ENCODE results near the gene PPARGC1A.

The PPARGC1A gene

DNA sequence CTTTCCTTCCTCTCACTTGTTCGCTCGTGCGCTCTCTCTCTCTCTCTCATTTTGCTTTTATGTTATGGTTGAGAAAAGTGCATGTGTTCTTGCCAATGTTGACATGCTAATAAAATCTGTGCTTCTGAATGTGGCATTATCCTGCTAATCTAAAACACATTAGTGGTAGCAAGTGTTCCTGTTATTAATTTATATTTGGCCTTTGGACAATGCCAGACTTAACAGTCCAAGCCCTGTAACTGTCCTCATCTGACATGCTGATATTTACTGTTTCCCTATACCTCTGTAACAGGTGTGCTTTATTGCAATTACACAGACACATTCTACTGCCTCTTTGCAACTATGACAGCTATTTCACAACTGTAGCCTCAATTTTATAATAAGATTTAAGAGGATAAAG, 2.7 kb downstream of the PPARGC1A start:
- no peaks in the 10 kb centered on the region for H3K9me3 ChIP-seq (ENCODE audit: control insufficient read depth, low read length)
- H3K4me1 ChIP-seq (ENCODE audit: control insufficient read depth, insufficient read depth, low read length) = peaks cover 8% of the 10 kb centered on the region
- H3K27me3 ChIP-seq (ENCODE audit: control insufficient read depth, insufficient read depth, low read length) = no peaks in the 10 kb centered on the region
- H3K4me3 ChIP-seq (ENCODE audit: low read length) = no peak overlapping the region
- no peaks in the 10 kb centered on the region for H3K36me3 ChIP-seq (ENCODE audit: control insufficient read depth, insufficient read depth, low read length)
- H3K9ac ChIP-seq (ENCODE audit: low read length) = no peak overlapping the region

DNA sequence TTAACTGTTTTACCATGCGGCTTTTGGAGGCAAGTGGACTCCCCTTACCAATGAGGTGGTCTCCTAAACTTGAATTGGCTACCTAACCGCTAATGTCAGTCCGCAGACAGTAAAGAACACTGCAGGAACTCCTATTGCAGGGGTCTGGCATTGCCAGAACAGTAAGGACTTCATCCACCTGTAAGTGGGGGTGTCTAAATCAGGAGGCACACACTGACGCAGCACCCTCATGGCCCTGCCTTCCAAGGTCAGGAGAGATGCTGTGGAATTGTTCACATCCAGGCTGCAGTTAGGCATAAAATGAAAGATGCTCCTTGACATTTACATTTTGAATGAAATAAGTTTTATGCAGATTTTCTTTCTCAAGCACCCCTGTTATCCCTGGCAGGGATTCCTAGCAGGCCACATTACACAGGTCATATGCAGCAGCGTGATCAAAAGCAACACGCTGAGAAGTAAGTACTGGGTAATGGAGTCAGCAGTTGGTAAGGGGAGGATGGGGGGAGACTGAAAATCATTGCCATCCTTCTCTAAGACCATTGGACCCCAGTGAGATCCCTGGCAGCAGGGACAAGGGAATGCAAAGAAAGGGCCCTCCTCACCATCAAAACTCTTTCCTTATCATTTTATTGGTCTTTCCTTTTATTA, 3.8 kb downstream of the PPARGC1A start:
- Histone ChIP-seq H3K9ac (ENCODE audit: low read length) (no peak overlapping the region), H3K27me3 (ENCODE audit: control insufficient read depth, insufficient read depth, low read length) (no peaks in the 10 kb centered on the region), H3K9me3 (ENCODE audit: control insufficient read depth, low read length) (no peaks in the 10 kb centered on the region), H3K36me3 (ENCODE audit: control insufficient read depth, insufficient read depth, low read length) (no peaks in the 10 kb centered on the region), H3K4me3 (ENCODE audit: low read length) (no peak overlapping the region), H3K4me1 (ENCODE audit: control insufficient read depth, insufficient read depth, low read length) (peaks cover 8% of the 10 kb centered on the region)

DNA sequence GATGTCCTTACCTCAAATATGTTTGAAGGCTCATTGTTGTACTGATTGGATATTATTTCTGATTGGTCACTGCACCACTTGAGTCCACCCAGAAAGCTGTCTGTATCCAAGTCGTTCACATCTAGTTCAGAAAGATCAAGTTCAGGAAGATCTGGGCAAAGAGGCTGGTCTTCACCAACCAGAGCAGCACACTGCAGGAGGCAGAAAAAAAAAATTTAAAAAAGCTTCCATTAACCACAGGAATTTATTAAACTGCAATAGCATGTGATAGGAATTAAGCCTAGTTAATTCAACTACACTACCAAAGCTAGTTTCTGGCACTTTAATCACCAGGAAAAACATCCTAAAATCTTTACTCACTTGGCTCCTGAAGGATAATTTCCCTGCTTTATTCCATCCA, 5.1 kb downstream of the PPARGC1A start:
- no peak overlapping the region for H3K4me3 ChIP-seq (ENCODE audit: low read length)
- H3K9ac ChIP-seq (ENCODE audit: low read length) = no peak overlapping the region
- H3K9me3 ChIP-seq (ENCODE audit: control insufficient read depth, low read length) = no peaks in the 10 kb centered on the region
- H3K4me1 ChIP-seq (ENCODE audit: control insufficient read depth, insufficient read depth, low read length) = peaks cover 5% of the 10 kb centered on the region
- no peaks in the 10 kb centered on the region for H3K27me3 ChIP-seq (ENCODE audit: control insufficient read depth, insufficient read depth, low read length)
- H3K36me3 ChIP-seq (ENCODE audit: control insufficient read depth, insufficient read depth, low read length) = no peaks in the 10 kb centered on the region

DNA sequence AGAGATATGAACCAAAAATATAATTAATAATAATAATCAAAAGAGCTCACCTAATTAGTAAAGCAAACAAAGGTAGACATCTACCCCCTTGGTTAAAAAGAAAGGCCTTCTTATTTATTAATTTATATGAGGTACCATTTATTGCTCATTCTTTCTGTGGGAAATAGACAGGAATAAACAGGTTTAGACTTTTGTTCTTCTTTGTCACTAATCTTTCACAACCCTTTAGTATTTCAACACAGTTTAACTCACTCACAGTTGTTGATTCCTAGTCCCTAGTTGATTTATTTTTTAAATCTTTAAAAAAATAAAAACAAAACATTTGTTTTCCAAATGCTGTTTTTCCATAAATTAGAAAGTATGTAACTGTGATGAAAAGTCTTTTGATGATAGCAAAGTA, 5.6 kb downstream of the PPARGC1A start:
- no peak overlapping the region for H3K9ac ChIP-seq (ENCODE audit: low read length)
- peaks cover under 1% of the 10 kb centered on the region for H3K4me1 ChIP-seq (ENCODE audit: control insufficient read depth, insufficient read depth, low read length)
- H3K36me3 ChIP-seq (ENCODE audit: control insufficient read depth, insufficient read depth, low read length) = no peaks in the 10 kb centered on the region
- H3K9me3 ChIP-seq (ENCODE audit: control insufficient read depth, low read length) = no peaks in the 10 kb centered on the region
- H3K27me3 ChIP-seq (ENCODE audit: control insufficient read depth, insufficient read depth, low read length) = no peaks in the 10 kb centered on the region
- no peak overlapping the region for H3K4me3 ChIP-seq (ENCODE audit: low read length)

DNA sequence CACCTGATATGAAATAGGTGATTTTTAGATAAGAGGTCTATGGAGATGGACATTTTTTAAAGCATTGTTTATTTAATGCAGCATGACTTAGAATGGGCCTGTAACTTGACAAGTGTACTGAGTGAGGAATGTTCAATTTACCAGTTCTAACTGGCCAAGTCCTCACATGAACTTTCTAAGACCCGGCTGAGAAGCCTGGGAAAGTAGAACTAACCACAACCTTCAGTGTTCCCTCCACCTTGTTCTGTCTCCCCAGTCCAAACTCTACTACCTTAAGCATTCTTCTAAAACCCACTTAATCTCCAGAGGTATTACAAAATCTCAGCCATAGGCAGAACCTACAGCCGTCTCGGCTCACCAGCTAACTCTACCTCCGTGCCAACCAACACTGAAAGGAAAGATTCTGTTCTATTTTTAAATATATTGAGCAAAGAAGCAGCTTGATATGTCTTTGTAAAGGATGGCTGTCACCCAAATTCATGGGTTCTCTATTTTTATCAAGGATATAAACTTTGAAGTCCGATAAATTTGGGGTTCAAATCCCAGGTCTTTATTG, 6.8 kb downstream of the PPARGC1A start:
- no peaks in the 10 kb centered on the region for H3K9me3 ChIP-seq (ENCODE audit: control insufficient read depth, low read length)
- no peaks in the 10 kb centered on the region for H3K27me3 ChIP-seq (ENCODE audit: control insufficient read depth, insufficient read depth, low read length)
- no peaks in the 10 kb centered on the region for H3K36me3 ChIP-seq (ENCODE audit: control insufficient read depth, insufficient read depth, low read length)
- H3K9ac ChIP-seq (ENCODE audit: low read length) = no peak overlapping the region
- H3K4me3 ChIP-seq (ENCODE audit: low read length) = no peak overlapping the region
- peaks cover 5% of the 10 kb centered on the region for H3K4me1 ChIP-seq (ENCODE audit: control insufficient read depth, insufficient read depth, low read length)

DNA sequence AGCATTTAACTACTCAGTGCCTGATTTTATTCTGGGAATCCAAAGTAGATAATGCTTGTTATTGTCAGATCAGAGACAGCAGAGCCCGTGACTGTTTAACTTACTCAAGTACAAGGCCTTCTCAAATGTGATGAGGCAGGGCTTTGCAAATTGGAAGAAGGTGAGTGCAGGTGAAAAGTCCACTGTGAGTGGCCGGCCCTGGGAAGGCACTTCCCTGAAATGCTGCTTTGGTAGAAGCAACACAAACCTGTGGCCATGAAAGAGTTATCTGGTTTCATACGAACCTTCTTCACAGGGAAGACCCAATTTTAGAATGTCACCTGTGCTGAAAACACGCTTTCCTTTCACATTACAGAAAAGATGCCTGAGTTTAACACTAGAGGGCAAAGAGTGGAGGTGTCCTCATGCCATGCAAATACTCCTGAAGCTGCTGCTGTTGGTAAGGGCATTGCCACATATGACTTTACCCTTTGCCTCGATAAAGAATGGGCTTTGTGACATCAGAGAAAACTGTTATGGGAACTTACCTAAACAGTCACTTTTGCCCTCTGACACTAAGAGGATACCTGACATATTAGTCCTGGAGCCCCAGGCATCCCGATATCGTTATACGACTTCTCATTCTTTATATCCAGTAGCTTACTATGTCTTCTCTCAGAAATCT, 8.0 kb downstream of the PPARGC1A start:
- Histone ChIP-seq H3K27me3 (ENCODE audit: control insufficient read depth, insufficient read depth, low read length) (no peaks in the 10 kb centered on the region), H3K4me3 (ENCODE audit: low read length) (no peak overlapping the region), H3K4me1 (ENCODE audit: control insufficient read depth, insufficient read depth, low read length) (peaks cover 11% of the 10 kb centered on the region), H3K9me3 (ENCODE audit: control insufficient read depth, low read length) (no peaks in the 10 kb centered on the region), H3K36me3 (ENCODE audit: control insufficient read depth, insufficient read depth, low read length) (no peaks in the 10 kb centered on the region), H3K9ac (ENCODE audit: low read length) (no peak overlapping the region)

DNA sequence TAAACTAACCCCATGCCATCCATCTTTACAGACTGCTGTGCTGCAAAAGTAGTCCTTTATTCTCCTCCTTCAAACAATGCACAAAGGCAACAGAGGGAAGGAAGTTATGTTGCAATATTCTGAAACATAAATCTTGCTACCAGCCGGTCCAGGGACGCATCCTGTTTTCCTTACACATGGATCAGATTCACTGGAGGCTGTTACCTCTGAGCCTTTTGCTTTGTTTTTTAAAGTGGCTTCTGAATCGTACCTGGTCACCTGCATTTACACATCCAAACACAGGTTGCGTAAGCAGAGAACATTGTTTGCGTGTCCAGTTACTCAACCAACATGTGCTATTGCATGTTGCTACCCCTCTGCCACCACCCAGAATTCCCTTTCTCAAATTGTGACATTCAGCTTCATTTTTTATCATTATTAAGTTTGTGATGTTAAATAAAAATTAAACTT, 8.8 kb downstream of the PPARGC1A start:
- Histone ChIP-seq H3K4me3 (ENCODE audit: low read length) (no peak overlapping the region), H3K36me3 (ENCODE audit: control insufficient read depth, insufficient read depth, low read length) (no peaks in the 10 kb centered on the region), H3K9me3 (ENCODE audit: control insufficient read depth, low read length) (no peaks in the 10 kb centered on the region), H3K9ac (ENCODE audit: low read length) (no peak overlapping the region), H3K4me1 (ENCODE audit: control insufficient read depth, insufficient read depth, low read length) (peaks cover 16% of the 10 kb centered on the region), H3K27me3 (ENCODE audit: control insufficient read depth, insufficient read depth, low read length) (no peaks in the 10 kb centered on the region)

DNA sequence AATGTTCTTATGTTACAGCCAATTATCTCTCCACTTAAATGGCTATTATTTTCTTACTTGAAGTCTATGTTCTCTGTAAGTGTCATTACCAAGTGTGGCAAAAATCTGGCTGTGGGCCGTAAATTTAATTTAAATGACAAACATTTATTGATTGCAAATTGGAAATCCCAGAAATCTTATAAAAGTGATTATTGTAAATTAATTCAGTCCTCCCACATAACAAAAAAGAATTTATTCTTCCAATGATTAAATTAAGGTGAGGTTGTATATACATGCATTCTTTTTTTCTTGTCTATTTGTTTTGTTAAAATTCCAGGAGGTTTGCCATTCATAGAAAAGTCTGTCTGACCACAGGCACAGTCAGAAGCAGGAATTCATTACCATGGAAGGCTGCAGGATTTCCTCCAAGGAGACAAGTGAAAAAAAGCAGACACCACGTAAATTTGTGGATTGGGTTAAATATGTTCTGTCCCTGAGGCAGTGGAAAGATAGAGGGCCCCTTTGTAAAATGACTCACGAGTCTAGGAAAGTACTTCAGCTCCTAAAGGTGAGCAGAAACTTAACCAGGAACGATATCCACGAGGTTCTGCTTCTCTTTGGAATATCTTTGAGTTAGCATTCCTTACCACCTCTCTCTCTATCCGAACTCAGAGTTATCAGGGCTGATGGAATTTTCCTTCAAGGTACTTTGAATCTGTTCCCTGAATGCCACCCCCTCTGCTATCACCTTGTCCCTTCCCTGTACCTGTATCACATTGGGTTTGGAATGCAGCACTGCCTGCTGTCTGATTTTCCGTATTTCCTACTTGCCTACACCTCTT, 10.7 kb downstream of the PPARGC1A start:
- Histone ChIP-seq H3K4me3 (ENCODE audit: low read length) (no peak overlapping the region), H3K27me3 (ENCODE audit: control insufficient read depth, insufficient read depth, low read length) (no peaks in the 10 kb centered on the region), H3K9me3 (ENCODE audit: control insufficient read depth, low read length) (no peaks in the 10 kb centered on the region), H3K36me3 (ENCODE audit: control insufficient read depth, insufficient read depth, low read length) (no peaks in the 10 kb centered on the region), H3K4me1 (ENCODE audit: control insufficient read depth, insufficient read depth, low read length) (peaks cover 24% of the 10 kb centered on the region), H3K9ac (ENCODE audit: low read length) (no peak overlapping the region)

DNA sequence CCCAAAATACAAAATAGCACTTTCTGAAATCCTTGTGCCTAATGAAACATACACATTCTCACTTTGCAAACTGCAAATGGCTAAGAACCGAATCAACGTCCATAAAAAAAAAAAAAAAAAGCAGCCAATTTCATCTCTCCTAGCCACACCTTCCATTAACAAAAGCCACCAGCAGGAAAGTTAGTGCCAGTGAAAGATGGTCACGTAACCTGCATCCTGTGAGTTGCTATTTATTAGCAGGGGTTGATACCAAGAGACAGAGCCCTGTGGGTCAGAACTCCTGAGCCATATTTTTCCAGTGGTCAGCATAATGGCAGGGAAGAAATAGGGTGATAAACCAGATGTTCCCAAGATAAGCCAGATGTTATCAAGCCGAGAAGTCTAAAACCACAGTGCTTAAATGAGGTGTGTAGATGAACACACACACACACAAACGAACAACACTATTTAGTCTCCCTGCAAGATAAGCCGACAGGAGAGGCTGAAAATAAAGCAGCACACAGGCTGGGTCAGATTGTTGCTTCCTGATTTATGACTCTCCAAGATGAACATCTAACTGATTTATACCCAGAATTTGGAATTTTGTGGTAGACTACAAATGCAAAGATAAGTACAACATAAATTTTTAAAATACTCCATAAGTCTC, 11.5 kb downstream of the PPARGC1A start:
- Histone ChIP-seq H3K27me3 (ENCODE audit: control insufficient read depth, insufficient read depth, low read length) (no peaks in the 10 kb centered on the region), H3K4me1 (ENCODE audit: control insufficient read depth, insufficient read depth, low read length) (peaks cover 25% of the 10 kb centered on the region), H3K36me3 (ENCODE audit: control insufficient read depth, insufficient read depth, low read length) (no peaks in the 10 kb centered on the region), H3K4me3 (ENCODE audit: low read length) (no peak overlapping the region), H3K9ac (ENCODE audit: low read length) (no peak overlapping the region), H3K9me3 (ENCODE audit: control insufficient read depth, low read length) (no peaks in the 10 kb centered on the region)

DNA sequence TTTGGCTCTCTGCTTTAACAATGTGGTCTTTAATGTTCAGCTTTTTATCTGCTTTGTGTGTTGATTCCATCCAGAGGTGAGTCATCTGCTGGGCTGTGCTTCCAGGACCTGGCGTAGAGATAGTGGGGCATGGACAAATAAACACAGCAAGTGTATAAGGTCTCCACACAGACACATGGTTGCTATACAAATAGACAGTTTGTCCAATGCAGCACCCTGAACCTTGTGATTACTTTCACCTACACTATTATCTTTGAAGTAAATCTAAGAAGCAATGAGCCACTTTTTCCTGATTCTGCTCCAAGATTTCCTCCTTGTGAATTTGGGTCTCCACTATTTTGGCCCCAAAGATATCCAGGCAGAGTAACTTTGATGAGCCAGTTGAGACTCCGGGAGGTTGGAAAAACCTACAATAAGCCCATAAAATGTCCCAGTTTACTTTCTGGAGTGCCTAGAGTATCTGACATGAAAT, 12.1 kb downstream of the PPARGC1A start:
- H3K4me1 ChIP-seq (ENCODE audit: control insufficient read depth, insufficient read depth, low read length) = peaks cover 25% of the 10 kb centered on the region
- no peaks in the 10 kb centered on the region for H3K9me3 ChIP-seq (ENCODE audit: control insufficient read depth, low read length)
- no peaks in the 10 kb centered on the region for H3K36me3 ChIP-seq (ENCODE audit: control insufficient read depth, insufficient read depth, low read length)
- H3K9ac ChIP-seq (ENCODE audit: low read length) = no peak overlapping the region
- H3K4me3 ChIP-seq (ENCODE audit: low read length) = no peak overlapping the region
- no peaks in the 10 kb centered on the region for H3K27me3 ChIP-seq (ENCODE audit: control insufficient read depth, insufficient read depth, low read length)

DNA sequence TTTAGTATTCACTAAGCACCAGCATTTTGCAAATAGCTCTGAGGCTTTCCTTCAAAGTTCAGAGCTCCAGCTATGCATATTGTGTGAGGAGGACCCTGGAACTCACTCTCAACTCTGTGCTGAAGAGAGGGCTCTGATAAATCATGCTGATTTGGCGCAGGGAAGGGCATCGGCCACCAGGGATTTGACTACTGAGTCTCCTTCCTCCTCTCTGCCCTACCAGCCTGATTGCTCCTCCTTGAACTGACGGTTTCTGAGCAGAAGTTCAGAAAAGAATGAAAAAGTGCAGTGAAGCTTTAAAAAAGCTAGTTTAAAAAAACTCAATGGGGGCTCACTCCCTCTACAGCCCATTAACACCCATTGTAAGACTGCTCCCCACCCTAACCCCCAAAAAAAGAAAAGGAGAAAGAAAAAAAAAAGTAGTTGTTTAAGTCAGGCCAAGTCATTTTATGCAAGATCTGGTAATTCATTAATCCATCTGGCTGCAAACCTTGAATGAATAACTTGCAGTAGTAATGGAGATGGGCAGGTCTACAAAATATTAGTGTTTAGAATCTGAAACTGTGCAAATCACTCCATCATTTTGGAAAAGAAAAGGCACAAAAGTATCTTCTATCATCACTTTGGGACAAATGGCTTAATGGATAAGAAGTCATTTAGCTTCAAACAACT, 13.3 kb downstream of the PPARGC1A start:
- Histone ChIP-seq H3K9ac (ENCODE audit: low read length) (no peak overlapping the region), H3K36me3 (ENCODE audit: control insufficient read depth, insufficient read depth, low read length) (no peaks in the 10 kb centered on the region), H3K4me1 (ENCODE audit: control insufficient read depth, insufficient read depth, low read length) (peaks cover 25% of the 10 kb centered on the region), H3K27me3 (ENCODE audit: control insufficient read depth, insufficient read depth, low read length) (no peaks in the 10 kb centered on the region), H3K9me3 (ENCODE audit: control insufficient read depth, low read length) (no peaks in the 10 kb centered on the region), H3K4me3 (ENCODE audit: low read length) (no peak overlapping the region)

All from mucosa of stomach (tissue), 1 donor.